Epithelial cell of prostate (primary cell): ENCODE results near the gene MAP2K3.
"Not testable (repeated sequence)": the region's sequence is repeated elsewhere in the genome, so short reads cannot be mapped to it uniquely, and the experiment has no call there.

Experiments used
- DNase-seq: peaks from one replicate; pipeline ENCODE4 v3.0.0-alpha.2; 2011; ENCODE audit warnings: low read depth, low spot score
- H3K27ac ChIP-seq: fragments of 450-650 bp; 2 replicates; pipeline ENCODE4 v1.5.1; 2017; ENCODE audit warnings: mild to moderate bottlenecking

The MAP2K3 gene

DNA sequence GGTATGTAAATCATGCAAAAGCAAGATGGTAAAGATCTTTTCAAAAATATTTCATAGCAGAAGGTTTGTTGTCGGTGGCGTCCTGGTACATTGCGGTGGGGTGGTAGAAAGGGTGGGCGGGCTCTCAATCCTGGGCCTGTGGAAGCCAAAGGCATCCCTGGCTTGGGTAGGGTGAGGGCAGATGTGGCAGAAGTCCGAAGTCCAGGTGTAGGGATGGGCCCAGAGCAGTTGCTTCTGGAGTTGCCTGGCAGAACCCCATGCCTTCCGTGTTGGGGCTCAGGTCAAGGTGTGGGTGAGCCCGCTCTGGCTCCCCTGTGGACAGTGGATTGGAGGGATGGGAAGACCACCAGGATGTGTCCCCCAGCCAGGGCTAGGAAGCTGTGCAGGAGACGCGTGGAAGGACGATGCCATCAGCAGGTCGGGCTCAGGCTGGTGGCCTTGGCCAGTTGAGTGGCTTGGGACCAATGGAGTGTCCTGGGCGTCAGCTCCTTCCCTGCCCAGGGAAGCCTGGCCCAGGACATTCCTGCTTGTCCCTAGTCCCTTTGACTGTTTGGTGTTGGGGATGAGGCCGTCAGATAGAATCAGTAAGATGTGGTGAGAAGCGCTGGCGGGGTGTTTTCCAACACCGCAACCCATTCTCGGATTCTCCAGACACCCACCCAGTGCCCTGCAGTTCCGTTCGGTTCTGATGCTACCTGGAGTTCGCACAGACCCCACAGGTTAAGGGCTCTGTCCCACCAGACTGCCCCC lies 21.1 kb downstream of the MAP2K3 start:
- not testable (repeated sequence) for DNase-seq, H3K27ac ChIP-seq

DNA sequence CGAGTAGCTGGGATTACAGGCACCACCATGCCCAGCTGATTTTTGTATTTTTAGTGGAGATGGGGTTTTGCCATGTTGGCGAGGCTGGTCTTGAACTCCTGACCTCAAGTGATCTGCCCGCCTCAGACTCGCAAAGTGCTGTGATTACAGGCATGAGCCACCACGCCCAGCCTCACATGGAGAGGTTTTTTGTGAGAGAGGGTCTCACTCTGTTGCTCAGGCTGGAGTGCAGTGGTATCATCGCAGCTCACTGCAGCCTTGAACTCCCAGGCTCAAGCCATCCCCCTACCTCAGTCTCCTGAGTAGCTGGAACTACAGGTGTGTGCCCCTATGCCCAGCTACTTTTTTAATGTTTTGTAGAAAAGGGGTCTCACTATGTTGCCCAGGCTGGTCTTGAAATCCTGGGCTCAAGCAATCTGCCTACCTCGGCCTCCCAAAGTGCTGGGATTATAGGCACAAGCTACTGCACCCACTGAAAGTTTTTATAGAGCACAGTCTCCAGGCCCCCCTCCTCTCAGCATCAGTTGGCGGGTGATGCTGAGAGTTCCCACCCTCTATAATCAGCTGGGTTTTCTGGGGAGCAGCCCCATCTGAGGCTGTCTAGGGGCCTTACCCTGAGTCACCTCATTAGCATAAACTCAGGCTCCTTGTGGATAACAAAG lies 22.2 kb downstream of the MAP2K3 start:
- H3K27ac ChIP-seq, DNase-seq: not testable (repeated sequence)

DNA sequence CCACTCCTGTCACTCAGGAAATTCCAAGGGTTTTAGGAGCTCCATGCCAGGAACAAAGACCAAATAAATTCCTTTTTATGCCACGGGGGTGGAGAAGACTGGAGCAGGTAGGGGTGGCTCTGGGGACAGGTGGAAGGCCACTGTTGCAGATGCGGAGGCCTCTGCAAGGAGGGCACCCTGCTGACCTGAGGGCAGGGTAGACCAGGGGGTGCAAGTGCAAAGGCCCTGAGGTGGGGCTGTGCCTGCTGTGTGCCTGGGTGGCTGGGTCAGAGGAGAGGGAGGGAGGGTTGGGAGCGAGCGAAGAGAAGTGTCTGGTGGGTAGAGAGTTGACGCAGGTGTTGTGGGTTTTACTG lies 22.7 kb downstream of the MAP2K3 start:
- not testable (repeated sequence) for DNase-seq, H3K27ac ChIP-seq

DNA sequence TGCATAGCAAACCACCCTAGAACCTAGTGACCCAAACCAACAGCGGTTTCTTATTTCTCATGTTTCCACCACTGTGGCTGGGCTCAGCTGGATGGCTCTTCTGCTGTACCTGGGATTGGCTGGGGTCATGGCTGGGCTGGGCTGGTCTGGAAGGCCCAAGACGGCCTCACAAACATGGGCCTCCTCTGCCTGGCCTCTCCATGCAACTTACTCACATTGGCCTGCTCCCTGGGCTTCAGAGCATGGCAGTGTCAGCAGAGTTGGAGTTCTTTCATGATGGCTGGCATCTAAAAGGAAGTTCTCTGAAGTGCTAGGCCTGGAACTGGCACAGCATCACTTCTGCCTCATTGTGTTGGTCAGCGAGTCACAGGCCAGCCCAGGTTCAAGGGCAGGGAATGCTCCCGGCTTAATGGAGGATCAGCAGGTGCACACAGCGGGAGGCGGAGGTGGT lies 24.4 kb downstream of the MAP2K3 start:
- H3K27ac ChIP-seq, DNase-seq: not testable (repeated sequence)

DNA sequence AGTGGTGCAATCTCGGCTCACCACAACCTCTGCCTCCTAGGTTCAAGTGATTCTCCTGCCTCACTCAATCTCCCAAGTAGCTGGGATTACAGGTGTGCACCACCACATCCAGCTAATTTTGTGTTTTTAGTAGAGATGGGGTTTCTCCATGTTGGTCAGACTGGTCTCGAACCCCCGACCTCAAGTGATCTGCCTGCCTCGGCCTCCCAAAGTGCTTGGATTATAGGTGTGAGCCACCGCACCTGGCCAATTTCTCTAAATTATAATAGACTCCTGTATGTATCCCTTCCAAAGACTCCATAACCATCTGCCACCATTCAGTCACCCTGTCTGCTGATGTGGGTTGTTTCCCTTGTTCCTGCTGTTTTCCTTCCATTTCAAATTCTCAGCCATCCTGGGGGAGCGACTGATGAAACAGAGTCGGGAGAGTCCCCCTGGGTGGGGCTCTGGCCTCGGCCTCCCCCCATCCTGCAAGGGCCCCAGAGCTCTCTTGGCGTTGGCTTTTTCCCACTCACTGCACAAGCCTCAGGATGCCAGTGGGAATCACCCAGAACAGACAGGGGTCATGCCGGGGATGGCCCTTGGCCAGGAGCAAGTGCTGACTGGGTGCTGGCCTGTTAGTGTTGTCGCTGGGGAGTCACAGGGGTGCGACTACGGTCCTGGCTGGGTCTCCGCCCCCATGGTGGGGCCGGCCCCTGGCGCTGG lies 25.7 kb downstream of the MAP2K3 start:
- not testable (repeated sequence) for H3K27ac ChIP-seq, DNase-seq

DNA sequence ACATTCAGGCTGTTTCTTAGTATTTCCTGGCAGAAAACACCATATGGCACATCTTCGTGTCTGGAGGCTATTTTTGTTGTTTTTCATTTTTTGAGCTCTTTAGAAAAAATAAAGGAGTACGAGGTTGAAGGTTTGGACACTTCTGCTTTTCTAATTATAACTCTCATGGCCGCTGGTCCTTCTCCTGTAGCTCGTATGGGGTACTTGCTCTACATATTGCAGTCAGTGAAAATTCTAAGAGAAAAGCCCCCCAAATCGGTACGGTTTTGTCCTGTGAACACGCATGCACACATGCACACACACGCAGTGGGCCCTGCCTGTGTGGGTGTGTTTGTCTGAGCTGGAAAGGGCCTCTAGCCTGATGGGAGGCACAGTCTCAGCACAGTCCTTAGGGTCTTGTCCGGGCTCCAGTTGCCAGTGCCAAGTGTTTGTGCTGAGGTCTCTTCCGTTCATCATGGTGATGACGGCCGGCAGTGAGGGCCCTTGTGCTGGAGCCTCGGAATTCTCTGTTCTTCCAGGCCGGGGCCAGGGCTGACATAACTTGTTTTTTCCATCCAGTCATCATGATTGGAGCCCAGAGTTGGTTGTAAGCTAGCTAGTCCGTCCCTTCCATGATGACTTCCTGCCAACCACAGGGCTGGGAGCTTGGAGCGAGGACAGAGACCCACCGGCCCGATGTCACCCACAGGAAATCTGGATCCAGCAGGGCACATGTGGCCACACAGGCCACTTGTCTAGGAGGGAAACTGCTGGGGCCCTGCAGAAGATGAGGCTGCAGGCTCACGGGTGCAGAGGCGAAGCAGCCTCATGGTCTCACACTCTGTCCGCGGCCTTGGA lies 26.5 kb downstream of the MAP2K3 start:
- not testable (repeated sequence) for DNase-seq

DNA sequence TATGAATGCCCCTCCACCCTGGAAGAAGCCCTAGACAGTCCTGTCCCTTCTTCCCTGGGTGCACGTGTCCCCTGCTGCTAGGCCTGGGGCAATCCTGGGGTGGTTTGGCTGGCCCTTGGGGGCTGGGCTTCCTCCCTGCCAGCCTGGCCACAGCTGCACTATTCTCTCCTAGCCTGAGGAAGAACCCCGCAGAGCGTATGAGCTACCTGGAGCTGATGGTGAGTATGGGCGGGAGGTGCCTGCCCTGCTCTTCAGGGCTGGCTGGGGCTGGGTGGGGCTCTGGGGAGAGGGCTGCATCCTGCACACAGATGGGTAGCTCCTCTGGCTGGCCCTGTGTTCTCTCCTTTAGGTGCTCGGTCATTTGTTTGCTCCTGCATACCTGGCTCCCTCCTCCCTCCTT lies 28.8 kb downstream of the MAP2K3 start:
- H3K27ac ChIP-seq = no peak overlapping the region
- DNase-seq = no peak

More for the DNA sequence above, 26.5 kb downstream of the MAP2K3 start:
- not testable (repeated sequence) for H3K27ac ChIP-seq

DNA sequence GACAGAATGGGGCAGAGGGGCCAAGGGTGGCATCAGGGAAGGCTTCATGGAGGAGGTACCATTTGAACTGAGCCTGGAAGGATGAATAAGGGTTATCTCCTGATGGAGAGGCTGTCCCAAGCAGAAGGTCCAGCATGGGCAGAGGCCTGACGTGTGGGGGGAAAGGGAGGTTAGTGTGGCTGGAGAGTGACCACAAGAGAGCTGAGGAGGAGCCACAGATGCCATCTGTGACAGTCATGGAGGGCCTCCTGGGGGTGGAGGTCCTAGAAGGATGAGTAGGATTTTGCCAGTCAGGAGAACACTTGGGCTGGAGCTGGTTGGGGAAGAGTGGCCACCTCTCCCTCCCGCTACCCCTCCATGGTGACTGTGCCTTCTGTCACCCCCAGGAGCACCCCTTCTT lies 29.2 kb downstream of the MAP2K3 start:
- H3K27ac ChIP-seq, DNase-seq: not testable (repeated sequence)

DNA sequence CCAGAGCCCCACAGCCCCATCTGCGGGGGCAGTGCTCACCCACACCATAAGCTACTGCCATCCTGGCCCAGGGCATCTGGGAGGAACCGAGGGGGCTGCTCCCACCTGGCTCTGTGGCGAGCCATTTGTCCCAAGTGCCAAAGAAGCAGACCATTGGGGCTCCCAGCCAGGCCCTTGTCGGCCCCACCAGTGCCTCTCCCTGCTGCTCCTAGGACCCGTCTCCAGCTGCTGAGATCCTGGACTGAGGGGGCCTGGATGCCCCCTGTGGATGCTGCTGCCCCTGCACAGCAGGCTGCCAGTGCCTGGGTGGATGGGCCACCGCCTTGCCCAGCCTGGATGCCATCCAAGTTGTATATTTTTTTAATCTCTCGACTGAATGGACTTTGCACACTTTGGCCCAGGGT lies 29.8 kb downstream of the MAP2K3 start:
- not testable (repeated sequence) for DNase-seq, H3K27ac ChIP-seq

DNA sequence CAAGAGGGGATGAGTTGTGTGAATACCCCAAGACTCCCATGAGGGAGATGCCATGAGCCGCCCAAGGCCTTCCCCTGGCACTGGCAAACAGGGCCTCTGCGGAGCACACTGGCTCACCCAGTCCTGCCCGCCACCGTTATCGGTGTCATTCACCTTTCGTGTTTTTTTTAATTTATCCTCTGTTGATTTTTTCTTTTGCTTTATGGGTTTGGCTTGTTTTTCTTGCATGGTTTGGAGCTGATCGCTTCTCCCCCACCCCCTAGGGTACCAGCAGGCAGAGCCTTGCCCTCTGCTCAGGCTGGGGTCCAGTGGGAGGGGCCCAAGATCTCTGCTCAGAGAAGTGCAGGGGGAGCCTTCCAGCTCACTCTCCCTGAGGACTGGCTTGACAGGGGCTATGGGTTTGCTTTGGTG lies 30.2 kb downstream of the MAP2K3 start:
- H3K27ac ChIP-seq, DNase-seq: not testable (repeated sequence)

DNA sequence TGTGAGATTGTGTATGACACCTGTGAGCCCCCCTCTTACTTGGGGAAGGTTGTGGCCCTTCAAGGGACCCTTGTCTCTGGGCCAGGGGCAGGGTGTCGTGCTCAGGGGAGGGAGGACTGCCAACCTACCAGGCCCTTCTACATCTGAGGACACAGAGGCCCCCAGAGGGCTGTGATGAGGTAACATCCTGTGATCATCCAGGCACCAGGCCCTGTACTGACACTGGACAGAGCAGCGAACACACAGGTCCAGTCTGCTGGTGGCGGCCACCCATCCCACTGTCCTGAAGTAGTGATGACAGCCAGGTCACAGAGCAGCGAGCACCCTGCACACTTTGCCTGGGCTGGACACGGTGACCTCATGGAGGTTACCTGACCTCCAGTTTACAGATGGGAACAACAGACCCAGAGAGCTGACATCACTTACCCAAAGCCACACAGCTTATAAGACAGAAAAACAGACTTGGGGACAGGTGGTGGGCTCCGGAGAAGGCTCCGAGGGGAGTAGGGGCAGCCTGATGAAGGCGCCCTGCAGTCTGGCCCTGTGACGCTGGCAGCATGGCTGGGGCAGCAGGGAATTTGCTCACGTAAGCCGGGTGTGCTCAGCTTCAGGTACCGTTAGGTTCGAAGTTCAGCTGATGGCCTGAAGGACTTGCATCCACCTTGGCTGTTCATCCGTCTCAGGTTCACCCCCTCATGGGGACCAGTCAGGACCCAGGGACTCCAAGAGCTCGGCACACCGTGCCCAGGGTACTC lies 30.9 kb downstream of the MAP2K3 start:
- H3K27ac ChIP-seq, DNase-seq: not testable (repeated sequence)

DNA sequence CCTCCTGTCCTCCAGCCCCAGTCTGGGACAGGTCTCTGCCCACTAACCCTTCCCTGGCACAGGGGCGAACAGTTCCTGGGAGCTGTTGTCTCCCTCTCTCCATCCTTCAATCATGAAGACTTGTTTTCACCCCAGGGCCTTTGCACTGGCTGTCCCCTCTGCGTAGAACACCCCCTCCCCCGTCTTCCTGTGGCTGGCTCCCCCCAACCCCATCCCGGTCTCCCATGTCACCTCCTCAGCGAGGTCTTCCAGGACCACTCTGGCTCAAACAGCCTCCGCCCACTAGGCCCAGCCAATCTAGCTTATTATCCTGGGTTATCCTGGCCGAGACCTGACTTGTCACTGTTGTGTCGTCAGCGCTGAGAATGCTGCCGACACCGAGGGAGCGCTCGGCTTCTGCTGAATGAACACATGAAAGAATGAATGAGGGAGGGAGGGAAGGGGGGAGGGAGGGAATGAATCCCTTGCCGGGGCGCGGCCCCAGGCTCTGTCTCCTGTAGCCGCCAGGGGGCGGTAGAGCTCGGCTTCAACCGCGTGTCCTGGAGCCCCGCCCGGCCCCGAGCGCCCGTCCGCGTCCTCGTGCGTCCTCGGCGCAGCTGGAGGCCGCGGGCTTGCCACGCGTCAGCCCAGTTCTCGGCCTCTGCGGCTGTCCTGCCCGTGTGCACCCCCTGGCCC lies 31.8 kb downstream of the MAP2K3 start:
- not testable (repeated sequence) for DNase-seq, H3K27ac ChIP-seq

DNA sequence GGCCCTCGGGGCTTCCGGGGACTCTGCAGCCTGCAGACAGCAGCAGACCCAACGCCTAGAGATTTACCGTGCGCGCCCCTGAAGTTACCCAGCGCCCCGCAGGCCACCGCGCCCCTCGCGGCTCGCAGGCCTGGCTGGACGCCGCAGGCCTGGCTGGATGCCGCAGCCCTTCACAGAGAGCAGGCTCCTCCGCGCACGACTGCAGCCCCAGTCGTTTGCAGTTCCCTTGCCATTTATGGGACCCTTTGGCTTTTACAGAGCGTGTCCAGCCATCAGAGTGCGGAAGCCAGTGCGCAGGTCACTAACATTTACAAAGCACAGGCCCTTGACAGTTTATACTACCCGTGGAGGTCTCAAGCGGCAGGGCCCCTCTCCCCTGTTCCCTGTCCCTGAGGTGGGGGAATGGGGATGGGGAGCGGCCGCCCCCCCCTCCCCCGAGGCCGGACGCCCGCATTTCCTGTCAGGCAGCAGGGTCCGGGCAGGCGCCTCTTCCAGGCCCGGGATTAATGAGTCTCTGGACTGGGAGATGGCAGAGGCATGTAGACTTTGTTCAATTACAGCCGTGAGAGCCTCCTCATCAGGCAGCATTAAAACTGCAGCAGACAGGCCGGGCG lies 32.5 kb downstream of the MAP2K3 start:
- not testable (repeated sequence) for DNase-seq, H3K27ac ChIP-seq

DNA sequence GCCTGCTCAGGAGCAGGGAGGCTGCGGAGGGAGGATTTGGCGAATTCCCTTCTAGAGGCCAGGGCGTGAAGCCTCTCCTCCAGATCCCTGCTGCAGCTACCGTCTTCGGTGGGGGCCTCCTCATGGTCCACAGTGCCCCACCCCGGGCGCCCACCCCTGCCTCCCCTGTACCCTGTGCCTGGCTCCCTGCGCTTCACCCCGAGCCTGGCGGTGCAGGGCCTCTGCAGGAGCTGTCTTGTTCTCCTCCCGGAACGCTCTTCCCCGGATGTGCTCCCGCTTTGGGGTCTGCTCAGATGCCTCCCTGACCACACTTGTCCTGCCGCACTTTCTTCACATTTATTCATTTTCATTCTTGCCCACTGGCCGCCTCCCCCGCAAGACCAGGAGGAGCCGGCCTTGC lies 33.3 kb downstream of the MAP2K3 start:
- not testable (repeated sequence) for H3K27ac ChIP-seq, DNase-seq

DNA sequence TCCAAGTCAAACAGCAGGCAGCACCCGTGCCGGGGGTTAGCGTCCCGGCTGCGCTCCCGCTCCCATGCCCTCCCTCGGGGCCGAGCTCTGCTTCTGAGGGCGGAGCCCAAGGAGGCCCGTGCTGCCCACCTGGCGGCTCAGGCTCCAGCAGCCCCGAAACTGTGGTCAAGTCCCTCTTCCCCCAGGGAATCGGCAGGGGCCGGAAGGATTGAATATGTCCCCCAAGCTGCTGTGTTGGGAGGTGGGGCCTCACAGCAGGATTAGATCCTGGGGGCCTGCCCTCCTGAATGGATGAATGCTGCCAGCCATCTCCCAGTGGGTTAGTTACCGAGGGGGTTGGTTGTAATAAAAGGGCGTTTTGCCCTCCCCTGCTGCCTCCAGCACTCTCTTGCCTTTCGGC lies 33.9 kb downstream of the MAP2K3 start:
- no peak overlapping the region for H3K27ac ChIP-seq
- DNase-seq = no peak

DNA sequence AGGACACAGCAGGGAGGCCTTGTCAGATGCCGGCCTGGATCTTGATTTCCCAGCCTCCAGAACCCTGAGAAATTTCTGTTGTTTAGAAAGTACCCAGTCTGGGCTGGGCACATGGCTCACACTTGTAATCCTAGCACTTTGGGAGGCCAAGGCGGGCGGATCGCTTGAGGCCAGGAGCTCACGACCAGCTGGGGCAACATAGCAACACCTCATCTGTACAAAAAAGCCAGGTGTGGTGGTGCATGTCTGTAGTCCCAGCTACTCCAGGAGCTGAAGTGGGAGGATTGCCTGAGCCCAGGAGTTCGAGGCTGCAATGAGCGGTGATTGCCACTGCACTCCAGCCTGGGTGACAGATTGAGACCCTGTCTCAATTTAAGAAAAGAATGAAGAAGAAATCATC lies 34.3 kb downstream of the MAP2K3 start:
- not testable (repeated sequence) for H3K27ac ChIP-seq, DNase-seq

DNA sequence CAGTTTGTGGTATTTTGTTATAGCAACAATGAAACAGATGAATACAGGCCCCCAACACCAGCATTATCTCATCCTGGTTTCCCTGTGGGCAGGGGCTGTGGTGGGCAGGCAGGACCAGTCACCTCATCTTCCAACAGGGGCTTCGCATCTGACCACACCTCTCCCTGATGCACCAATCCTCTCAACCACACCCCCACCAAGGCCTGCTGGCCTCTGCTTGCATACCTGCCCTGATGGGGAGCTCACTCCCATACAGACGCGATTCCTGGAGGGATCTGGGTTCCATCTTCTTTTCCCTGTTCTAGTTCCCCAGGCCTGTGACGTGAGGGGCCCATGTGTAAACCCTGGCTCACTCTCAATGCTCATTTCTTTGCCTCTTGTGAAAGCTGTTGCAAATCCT lies 34.7 kb downstream of the MAP2K3 start:
- not testable (repeated sequence) for H3K27ac ChIP-seq, DNase-seq

DNA sequence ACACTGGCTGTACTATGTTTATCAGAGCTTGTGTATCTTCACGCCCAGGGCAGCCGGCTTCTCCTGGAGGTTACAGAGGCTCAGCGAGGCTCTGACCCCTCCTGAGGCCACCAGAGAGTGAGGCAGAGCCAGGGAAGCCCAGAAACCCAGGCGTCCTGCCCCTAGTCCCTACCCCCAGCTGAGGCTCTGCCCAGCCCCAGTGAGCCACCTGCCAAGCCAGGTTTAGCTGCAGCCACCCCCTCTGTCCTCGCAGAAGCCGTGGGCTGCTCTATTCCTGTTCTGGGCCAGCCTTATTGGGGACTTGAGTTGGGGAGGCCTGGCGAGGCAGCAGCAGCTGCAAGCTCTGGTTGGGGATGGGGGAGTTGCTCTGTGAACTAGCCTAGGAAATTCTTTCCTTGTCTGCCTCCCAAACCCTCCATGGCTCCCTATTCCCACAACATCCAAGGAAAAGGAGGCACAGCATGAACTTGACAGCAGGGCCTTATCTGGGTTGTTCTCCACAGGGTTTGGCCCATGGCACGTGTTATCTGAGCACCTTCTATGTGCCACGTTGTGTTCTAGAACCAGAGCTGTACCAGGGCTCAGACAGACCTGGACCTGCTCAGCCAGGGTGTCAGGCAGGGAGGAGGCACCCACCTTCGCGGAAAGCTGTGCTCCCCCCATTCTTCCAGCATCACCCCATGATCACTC lies 35.3 kb downstream of the MAP2K3 start:
- not testable (repeated sequence) for H3K27ac ChIP-seq, DNase-seq
